ENCODE data around the gene RBM27.

The RBM27 gene

GRCh38 chr5:146218168-146218567 is 14.8 kb downstream of the RBM27 start:
- H3K27ac ChIP-seq = no peak overlapping the region
- H3K4me1 ChIP-seq = peaks cover 14 to 39% (median 25%) of the 10 kb centered on the region in 10 experiments
- H3K27me3 ChIP-seq = no peaks in the 10 kb centered on the region
- H4K20me1 ChIP-seq = peaks cover 53 to 96% (median 74%) of the 10 kb centered on the region in 11 experiments
- no peak overlapping the region; a peak in 1 of 22 replicates for H3K9ac ChIP-seq
- no peak overlapping the region for H3K4me3 ChIP-seq
- no peaks in the 10 kb centered on the region for H3K9me3 ChIP-seq (replicated peaks in 1 of 11)
- peak overlapping the region in 3 of 11 experiments; percentile 10 to 65 (median 53); a peak in 4 of 22 replicates for H3K4me2 ChIP-seq
- peaks cover 35 to 65% (median 49%) of the 10 kb centered on the region in 11 experiments for H3K36me3 ChIP-seq
- no peak for TF ChIP-seq Cebpa-rat (IDR thresholded peaks at IDR 0.05)

DNA sequence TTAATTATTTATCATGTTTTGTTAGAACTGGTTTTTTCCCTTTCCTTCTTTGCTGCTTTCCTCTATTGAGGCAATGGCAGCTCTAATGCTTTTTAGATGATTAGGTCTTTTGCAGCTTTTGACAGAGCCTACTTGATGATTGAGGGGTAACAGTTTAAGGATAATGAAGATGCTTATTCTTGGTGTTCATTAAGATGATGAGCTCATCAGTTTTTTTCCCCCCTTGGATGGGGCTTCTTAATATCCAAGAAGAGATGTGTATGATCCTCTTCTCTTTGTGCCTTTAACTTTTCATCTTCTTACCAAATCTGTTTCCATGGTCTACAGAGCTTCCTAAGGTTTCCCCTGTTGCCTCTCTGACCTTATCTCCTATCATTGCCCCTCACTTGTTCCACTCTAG is 15.8 kb downstream of the RBM27 start:
- H3K27ac ChIP-seq = no peak overlapping the region
- H3K4me2 ChIP-seq = no peak overlapping the region

DNA sequence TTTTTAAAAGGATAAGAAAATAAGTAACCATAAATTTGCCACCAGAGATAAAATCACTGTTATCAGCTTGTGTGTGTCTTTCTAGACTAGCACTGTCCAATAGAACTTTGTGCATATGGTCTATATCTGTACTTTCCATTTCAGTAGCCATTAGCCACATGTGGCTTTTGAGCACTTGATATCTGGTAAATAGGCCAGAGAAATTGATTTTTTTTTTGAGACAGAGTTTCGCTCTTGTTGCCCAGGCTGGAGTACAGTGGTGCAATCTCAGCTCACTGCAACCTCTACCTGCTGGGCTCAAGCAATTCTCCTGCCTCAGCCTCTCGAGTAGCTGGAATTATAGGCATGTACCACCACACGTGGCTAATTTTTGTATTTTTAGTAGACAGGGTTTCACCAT is 17.8 kb downstream of the RBM27 start:
- no peaks in the 10 kb centered on the region for H3K27me3 ChIP-seq
- no peak overlapping the region for H3K4me3 ChIP-seq
- TF ChIP-seq Cebpa-rat (IDR thresholded peaks at IDR 0.05) = no peak
- peaks cover 0 to 23% (median 9%) of the 10 kb centered on the region in 10 experiments; a peak in 11 of 20 replicates for H3K4me1 ChIP-seq
- H3K4me2 ChIP-seq = no peak overlapping the region
- no peak overlapping the region for H3K9ac ChIP-seq
- H3K9me3 ChIP-seq (replicated peaks in 1 of 11) = no peaks in the 10 kb centered on the region
- no peak overlapping the region for H3K27ac ChIP-seq
- H3K36me3 ChIP-seq = peaks cover 60 to 96% (median 73%) of the 10 kb centered on the region in 11 experiments
- peaks cover 25 to 91% (median 50%) of the 10 kb centered on the region in 11 experiments for H4K20me1 ChIP-seq

More for the DNA sequence above, 15.8 kb downstream of the RBM27 start:
- H3K4me3 ChIP-seq = no peak overlapping the region
- no peak overlapping the region for H3K9ac ChIP-seq
- peaks cover 44 to 91% (median 66%) of the 10 kb centered on the region in 11 experiments for H4K20me1 ChIP-seq
- H3K36me3 ChIP-seq = peaks cover 40 to 76% (median 59%) of the 10 kb centered on the region in 11 experiments
- peaks cover 10 to 32% (median 20%) of the 10 kb centered on the region in 10 experiments for H3K4me1 ChIP-seq
- no peak for TF ChIP-seq Cebpa-rat (IDR thresholded peaks at IDR 0.05)
- no peaks in the 10 kb centered on the region for H3K27me3 ChIP-seq
- no peaks in the 10 kb centered on the region for H3K9me3 ChIP-seq (replicated peaks in 1 of 11)

GRCh38 chr5:146222005-146222404 is 18.6 kb downstream of the RBM27 start:
- Histone ChIP-seq H3K4me1 (peaks cover 0 to 23% (median 9%) of the 10 kb centered on the region in 10 experiments; a peak in 11 of 20 replicates), H3K9ac (no peak overlapping the region), H4K20me1 (peaks cover 17 to 91% (median 45%) of the 10 kb centered on the region in 11 experiments), H3K36me3 (peaks cover 68 to 98% (median 81%) of the 10 kb centered on the region in 11 experiments), H3K27me3 (no peaks in the 10 kb centered on the region), H3K9me3 (replicated peaks in 1 of 11) (no peaks in the 10 kb centered on the region), H3K27ac (no peak overlapping the region), H3K4me3 (no peak overlapping the region), H3K4me2 (no peak overlapping the region)
- no peak for TF ChIP-seq Cebpa-rat (IDR thresholded peaks at IDR 0.05)

GRCh38 chr5:146223179-146223578 is 19.8 kb downstream of the RBM27 start:
- Histone ChIP-seq H3K9ac (no peak overlapping the region), H3K4me1 (peaks cover 0 to 13% (median 3%) of the 10 kb centered on the region in 10 experiments; a peak in 9 of 20 replicates), H3K36me3 (peaks cover 80 to 98% (median 88%) of the 10 kb centered on the region in 11 experiments), H3K27ac (no peak overlapping the region), H3K4me3 (no peak overlapping the region), H3K27me3 (no peaks in the 10 kb centered on the region), H3K9me3 (replicated peaks in 1 of 11) (no peaks in the 10 kb centered on the region), H4K20me1 (peaks cover 5 to 91% (median 45%) of the 10 kb centered on the region in 11 experiments; a peak in 20 of 22 replicates), H3K4me2 (no peak overlapping the region)
- TF ChIP-seq Cebpa-rat (IDR thresholded peaks at IDR 0.05) = peak in 2 of 11 experiments; percentile 47 to 58; a peak in 2 of 22 replicates

DNA sequence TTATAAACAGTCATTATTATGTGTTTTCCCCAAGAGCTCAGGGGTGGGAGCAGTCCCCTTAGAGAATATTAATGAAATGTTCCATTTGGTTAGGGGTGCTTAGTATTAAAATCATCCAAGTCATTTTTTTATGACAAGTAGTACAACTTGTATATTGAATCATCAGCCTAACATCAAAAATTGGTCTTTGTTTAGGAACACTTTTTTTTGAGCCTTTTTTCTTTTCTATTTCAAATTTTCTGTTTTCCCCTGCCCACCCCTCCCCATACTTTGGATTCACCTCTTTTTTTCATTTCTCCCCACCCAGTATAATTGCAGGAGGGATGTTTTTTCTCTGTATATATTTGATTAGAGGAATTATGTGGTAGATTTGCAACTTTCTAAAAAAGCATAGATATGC is 25.8 kb downstream of the RBM27 start:
- Histone ChIP-seq H3K9ac (no peak overlapping the region), H3K27me3 (no peaks in the 10 kb centered on the region), H3K4me2 (no peak overlapping the region), H3K4me3 (no peak overlapping the region), H3K4me1 (no peaks in the 10 kb centered on the region), H3K36me3 (peaks cover 96 to 100% (median 99%) of the 10 kb centered on the region in 11 experiments), H3K9me3 (replicated peaks in 1 of 11) (no peaks in the 10 kb centered on the region), H3K27ac (no peak overlapping the region), H4K20me1 (peaks cover 3 to 51% (median 25%) of the 10 kb centered on the region in 11 experiments; a peak in 17 of 22 replicates)
- TF ChIP-seq Cebpa-rat (IDR thresholded peaks at IDR 0.05) = no peak

- no peak overlapping the region for H3K4me2 ChIP-seq
- no peak for TF ChIP-seq Cebpa-rat (IDR thresholded peaks at IDR 0.05)
- no peaks in the 10 kb centered on the region for H3K9me3 ChIP-seq (replicated peaks in 1 of 11)
- peaks cover 96 to 100% (median 98%) of the 10 kb centered on the region in 11 experiments for H3K36me3 ChIP-seq
- no peak overlapping the region for H3K9ac ChIP-seq
- no peak overlapping the region for H3K27ac ChIP-seq
- H4K20me1 ChIP-seq = peaks cover 4 to 38% (median 22%) of the 10 kb centered on the region in 11 experiments; a peak in 18 of 22 replicates
- no peak overlapping the region for H3K4me3 ChIP-seq
- no peaks in the 10 kb centered on the region for H3K27me3 ChIP-seq
- H3K4me1 ChIP-seq = no peaks in the 10 kb centered on the region
Measured at GRCh38 chr5:146232223-146232622, 28.8 kb downstream of the RBM27 start.

DNA sequence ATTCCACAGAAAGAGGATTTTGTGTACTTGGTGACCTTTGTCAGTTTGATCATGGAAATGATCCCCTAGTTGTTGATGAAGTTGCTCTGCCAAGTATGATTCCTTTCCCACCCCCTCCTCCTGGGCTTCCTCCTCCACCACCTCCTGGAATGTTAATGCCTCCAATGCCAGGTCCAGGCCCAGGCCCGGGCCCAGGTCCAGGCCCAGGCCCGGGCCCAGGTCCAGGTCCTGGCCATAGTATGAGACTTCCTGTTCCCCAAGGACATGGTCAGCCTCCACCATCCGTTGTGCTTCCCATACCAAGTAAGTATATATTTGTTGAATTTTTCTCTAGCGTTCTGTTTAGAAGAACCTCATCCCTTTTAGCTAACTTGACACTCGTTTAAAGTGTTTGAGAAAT is 30.0 kb downstream of the RBM27 start:
- no peaks in the 10 kb centered on the region for H3K27me3 ChIP-seq
- peaks cover 4 to 37% (median 18%) of the 10 kb centered on the region in 11 experiments; a peak in 18 of 22 replicates for H4K20me1 ChIP-seq
- H3K36me3 ChIP-seq = peaks cover 96 to 100% (median 99%) of the 10 kb centered on the region in 11 experiments
- no peak for TF ChIP-seq Cebpa-rat (IDR thresholded peaks at IDR 0.05)
- H3K9me3 ChIP-seq (replicated peaks in 1 of 11) = no peaks in the 10 kb centered on the region
- H3K4me2 ChIP-seq = no peak overlapping the region
- H3K4me3 ChIP-seq = no peak overlapping the region
- no peak overlapping the region for H3K27ac ChIP-seq
- no peak overlapping the region for H3K9ac ChIP-seq
- H3K4me1 ChIP-seq = peaks cover 0 to 5% (median 0%) of the 10 kb centered on the region in 10 experiments; a peak in 3 of 20 replicates

GRCh38 chr5:146238973-146239372 is 35.6 kb downstream of the RBM27 start:
- Histone ChIP-seq H3K36me3 (peaks cover 90 to 100% (median 98%) of the 10 kb centered on the region in 11 experiments), H3K9me3 (replicated peaks in 1 of 11) (no peaks in the 10 kb centered on the region), H3K27ac (no peak overlapping the region), H3K4me1 (peaks cover 0 to 10% (median 0%) of the 10 kb centered on the region in 10 experiments; a peak in 3 of 20 replicates), H3K9ac (no peak overlapping the region), H3K27me3 (no peaks in the 10 kb centered on the region), H3K4me3 (no peak overlapping the region), H3K4me2 (no peak overlapping the region), H4K20me1 (peaks cover 0 to 41% (median 12%) of the 10 kb centered on the region in 11 experiments; a peak in 12 of 22 replicates)
- TF ChIP-seq Cebpa-rat (IDR thresholded peaks at IDR 0.05) = no peak

Data from BLaER1 treated with 17β-estradiol and CSF1 and Interleukin-3, amounts not matched to agents 10 nM and 100 nM (cell line).